ENCODE measurements around the gene R3HDM2.

The R3HDM2 gene

GRCh38 chr12:57263096-57263495 is 167.7 kb downstream of the R3HDM2 start:
- no peak overlapping the region for H3K4me3 ChIP-seq (ENCODE audit: low read depth, low read length)
- TF ChIP-seq CTCF (IDR thresholded peaks at IDR 0.05; ENCODE audit: low read depth, low read length, missing control alignments) = no peak

DNA sequence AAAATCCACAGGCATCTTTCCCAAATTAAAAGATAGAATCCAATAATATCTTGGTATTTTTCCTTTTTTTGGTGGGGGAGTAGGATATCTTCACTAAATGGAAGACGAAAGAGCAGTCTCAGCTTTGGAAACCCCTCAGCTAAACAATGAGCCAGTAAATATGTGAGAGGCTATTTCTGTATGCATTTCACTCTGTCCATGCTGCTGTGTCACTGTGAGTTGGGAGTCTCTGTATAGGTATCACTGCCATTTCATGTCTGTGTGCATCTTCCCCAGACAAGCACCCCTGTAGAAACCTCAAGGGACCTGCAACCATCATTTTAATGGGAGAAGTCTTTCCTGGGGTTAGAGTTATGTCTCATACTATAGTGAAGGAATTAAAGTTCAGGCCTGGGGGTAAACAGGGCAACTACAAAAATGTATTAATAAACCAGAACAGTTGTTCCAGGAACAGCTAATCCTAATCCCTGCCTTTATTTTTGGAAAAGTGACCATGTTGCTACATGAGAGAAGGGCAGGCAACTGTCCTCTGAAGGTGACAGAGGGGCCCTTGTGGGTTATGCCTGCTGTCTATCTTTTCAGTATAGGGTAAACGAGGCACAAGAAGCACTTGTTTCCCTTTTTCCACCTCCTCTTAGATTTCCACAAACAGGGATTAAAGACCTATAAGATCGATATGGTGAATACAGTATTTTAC is 168.6 kb downstream of the R3HDM2 start:
- no peak for TF ChIP-seq CTCF (IDR thresholded peaks at IDR 0.05; ENCODE audit: low read depth, low read length, missing control alignments)
- DNase-seq (ENCODE audit: low read depth) = no peak
- no peak overlapping the region for H3K4me3 ChIP-seq (ENCODE audit: low read depth, low read length)

More at GRCh38 chr12:57263096-57263495, 167.7 kb downstream of the R3HDM2 start:
- DNase-seq (ENCODE audit: low read depth) = no peak

GRCh38 chr12:57261428-57261865 is 169.4 kb downstream of the R3HDM2 start:
- no peak overlapping the region for H3K4me3 ChIP-seq (ENCODE audit: low read depth, low read length)
- TF ChIP-seq CTCF (IDR thresholded peaks at IDR 0.05; ENCODE audit: low read depth, low read length, missing control alignments) = no peak
- no peak for DNase-seq (ENCODE audit: low read depth)

GRCh38 chr12:57260366-57260765 is 170.5 kb downstream of the R3HDM2 start:
- H3K4me3 ChIP-seq (ENCODE audit: low read depth, low read length) = no peak overlapping the region
- DNase-seq (ENCODE audit: low read depth) = no peak
- TF ChIP-seq CTCF (IDR thresholded peaks at IDR 0.05; ENCODE audit: low read depth, low read length, missing control alignments) = no peak

DNA sequence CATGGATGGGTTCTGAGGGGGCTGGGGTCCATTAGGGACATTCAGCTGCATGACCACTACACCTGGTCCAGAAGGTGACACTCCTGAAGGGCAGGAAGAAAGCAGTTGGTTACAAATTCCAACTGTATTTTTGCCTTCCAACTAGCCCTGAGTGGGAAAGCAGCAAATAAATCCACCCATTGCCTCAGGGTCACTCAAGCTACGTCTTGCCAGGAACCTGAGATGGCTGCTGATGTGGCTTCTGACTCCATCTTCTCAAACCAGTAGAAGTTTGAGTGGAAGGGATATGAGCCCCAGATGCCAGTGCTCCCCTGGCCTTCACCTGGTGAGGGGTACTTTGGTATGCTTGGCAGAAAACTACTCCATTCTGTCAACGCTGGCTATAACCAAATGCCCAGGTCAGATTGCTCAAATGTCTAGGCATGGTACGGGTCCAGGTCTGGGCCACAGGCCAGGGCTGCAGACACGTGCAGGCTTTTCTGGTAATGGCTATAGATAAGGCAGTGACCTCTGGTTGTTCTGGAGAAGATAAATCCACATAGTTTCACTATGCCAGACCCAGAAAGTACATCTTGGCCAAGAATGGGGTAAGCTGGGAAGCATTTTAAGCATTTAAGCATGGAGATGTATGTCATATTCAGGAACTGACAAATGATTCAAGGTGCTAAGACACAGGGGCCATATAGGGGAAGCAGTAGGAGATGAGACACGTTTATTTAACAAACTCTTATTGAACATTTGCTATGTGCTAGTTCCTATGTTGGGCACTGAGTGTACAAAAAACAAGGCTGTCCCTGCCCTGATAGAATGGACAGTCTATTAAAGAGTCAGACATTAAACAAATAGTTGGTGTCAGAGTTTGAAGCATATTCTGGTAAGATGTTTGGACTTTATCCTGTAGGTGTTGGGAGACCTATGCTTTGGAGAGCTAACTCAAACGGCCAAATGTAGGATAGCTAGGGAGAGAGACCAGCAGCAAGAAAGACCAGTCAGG is 171.6 kb downstream of the R3HDM2 start:
- TF ChIP-seq CTCF (IDR thresholded peaks at IDR 0.05; ENCODE audit: low read depth, low read length, missing control alignments) = no peak
- no peak overlapping the region for H3K4me3 ChIP-seq (ENCODE audit: low read depth, low read length)
- no peak for DNase-seq (ENCODE audit: low read depth)

- TF ChIP-seq CTCF (IDR thresholded peaks at IDR 0.05; ENCODE audit: low read depth, low read length, missing control alignments) = no peak
- no peak for DNase-seq (ENCODE audit: low read depth)
These were observed 174.9 kb downstream of the R3HDM2 start for GRCh38 chr12:57255916-57256315.

More at GRCh38 chr12:57255916-57256315, 174.9 kb downstream of the R3HDM2 start:
- no peak overlapping the region for H3K4me3 ChIP-seq (ENCODE audit: low read depth, low read length)
